ENCODE results near the gene ROPN1.

DNA sequence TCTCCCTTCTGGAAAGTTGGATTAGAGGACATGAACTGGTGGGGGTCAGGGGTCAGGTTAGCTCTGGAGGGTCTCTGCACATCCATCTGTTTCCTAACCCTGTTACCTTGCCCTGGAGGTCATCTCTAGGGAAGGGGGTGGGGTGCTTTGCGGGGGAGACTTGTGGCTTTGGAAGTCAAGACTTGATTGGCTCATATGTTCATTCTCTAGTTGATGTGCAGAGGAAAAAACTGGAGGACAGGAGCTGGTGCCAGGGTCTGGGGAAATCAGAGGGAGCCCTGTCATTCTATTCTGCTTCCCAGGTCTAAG lies 42.9 kb upstream of the ROPN1 start:
- TF ChIP-seq SUZ12 (IDR thresholded peaks at IDR 0.05) = no peak
- no peak for TF ChIP-seq TARDBP (IDR thresholded peaks at IDR 0.05)
- no peak for TF ChIP-seq ZNF384 (IDR thresholded peaks at IDR 0.05)
- no peak for TF ChIP-seq FOXM1 (IDR thresholded peaks at IDR 0.05; ENCODE audit: borderline replicate concordance)

Measured in HEK293T (cell line).